Spinal cord (tissue), 10 donors: ENCODE measurements around the gene ALKBH6. TPM values are rescaled to one million over a fixed set of nuclear protein-coding genes. Genes with fewer than 3 reads are reported as not detected.
"Not testable (repeated sequence)": the region's sequence is repeated elsewhere in the genome, so short reads cannot be mapped to it uniquely, and the experiment has no call there.

Experiments used
- DNase-seq, 6 donors: peaks; one replicate each; pipeline versions ENCODE4 v3.0.0 to v3.0.0-alpha.2; 2013 to 2015; ENCODE audit warnings: low spot score in 6 of 6, low read depth in 4 of 6
- H3K27ac ChIP-seq: one replicate; pipeline ENCODE4 v1.5.1; 2013; ENCODE audit warnings: low read depth, low read length, control low read depth
- H3K27me3 ChIP-seq: one replicate; pipeline ENCODE4 v1.6.1; 2013; ENCODE audit warnings: low read length; ENCODE audit not compliant: control insufficient read depth, insufficient read depth
- H3K36me3 ChIP-seq: one replicate; pipeline ENCODE4 v1.6.1; 2013; ENCODE audit warnings: low read length; ENCODE audit not compliant: control insufficient read depth, insufficient read depth
- H3K4me1 ChIP-seq: one replicate; pipeline ENCODE4 v1.6.1; 2013; ENCODE audit warnings: low read length; ENCODE audit not compliant: control insufficient read depth, insufficient read depth
- H3K4me3 ChIP-seq: one replicate; pipeline ENCODE4 v1.5.1; 2013; ENCODE audit warnings: low read depth, low read length, control low read depth
- H3K9me3 ChIP-seq: one replicate; pipeline ENCODE4 v1.6.1; 2013; ENCODE audit warnings: low read length; ENCODE audit not compliant: control insufficient read depth, insufficient read depth
- WGBS: methylation state at CpG from one replicate; pipeline ENCODE4 v1.1.5; 2013; ENCODE audit warnings: missing lambda C conversion rate; ENCODE audit not compliant: insufficient coverage; 5-methylcytosine and 5-hydroxymethylcytosine counted together
- polyA plus RNA-seq, 2 donors: library from polyadenylated mRNA; unstranded; fragments of 120-200 nt; gene quantifications; one replicate each; pipeline ENCODE4 v1.2.1, GENCODE V29; 2013; ENCODE audit not compliant: insufficient read length in 2 of 2
- total RNA-seq, 2 donors: library from RNA; depleted of rRNA in 1 of 2; stranded (reverse); fragments of 120-200 nt in 1 of 2; fragments of >200 nt in 1 of 2; gene quantifications; one replicate each; pipeline versions ENCODE4 v1.2.3 to v1.2.4, GENCODE V29; 2013 to 2014
- donor health status: healthy.

ALKBH6 gene
- total and polyA plus RNA-seq, 4 donors, result 12.6 to 29.2 (median 18.4) TPM

GRCh38 chr19:35986111-35986510, 27.9 kb downstream of the ALKBH6 start:
- DNase-seq, result no peak
- Histone ChIP-seq H3K9me3 (no peaks in the 10 kb centered on the region), H3K27me3 (peaks cover 14% of the 10 kb centered on the region), H3K4me3 (no peak overlapping the region), H3K27ac (no peak overlapping the region), H3K36me3 (no peaks in the 10 kb centered on the region), H3K4me1 (peaks cover 15% of the 10 kb centered on the region)
- WGBS, result 86% methylated on average over 5 of the region's 5 CpGs

DNA sequence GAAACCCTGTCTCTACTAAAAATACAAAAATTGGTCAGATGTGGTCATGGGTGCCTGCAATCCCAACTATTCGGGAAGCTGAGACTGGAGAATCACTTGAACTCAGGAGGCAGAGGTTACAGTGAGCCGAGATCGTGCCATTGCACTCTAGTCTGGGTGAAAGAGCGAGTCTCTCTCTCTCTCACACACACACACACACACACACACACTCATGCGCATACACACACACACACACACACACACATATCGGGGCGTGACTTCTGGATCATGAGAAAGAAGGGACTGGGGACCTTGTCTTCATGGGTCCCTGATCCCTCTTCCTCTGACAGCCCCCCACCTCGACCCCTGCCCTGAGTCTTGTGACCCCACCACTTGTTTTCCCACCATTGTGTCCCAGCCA, 30.8 kb downstream of the ALKBH6 start:
- no peak overlapping the region for H3K4me3 ChIP-seq
- H3K9me3 ChIP-seq, result no peaks in the 10 kb centered on the region
- DNase-seq, result no peak
- no peak overlapping the region for H3K27ac ChIP-seq
- no peaks in the 10 kb centered on the region for H3K36me3 ChIP-seq
- WGBS, result 78% methylated on average over 5 of the region's 8 CpGs
- H3K4me1 ChIP-seq, result peaks cover 15% of the 10 kb centered on the region
- H3K27me3 ChIP-seq, result peaks cover 14% of the 10 kb centered on the region

DNA sequence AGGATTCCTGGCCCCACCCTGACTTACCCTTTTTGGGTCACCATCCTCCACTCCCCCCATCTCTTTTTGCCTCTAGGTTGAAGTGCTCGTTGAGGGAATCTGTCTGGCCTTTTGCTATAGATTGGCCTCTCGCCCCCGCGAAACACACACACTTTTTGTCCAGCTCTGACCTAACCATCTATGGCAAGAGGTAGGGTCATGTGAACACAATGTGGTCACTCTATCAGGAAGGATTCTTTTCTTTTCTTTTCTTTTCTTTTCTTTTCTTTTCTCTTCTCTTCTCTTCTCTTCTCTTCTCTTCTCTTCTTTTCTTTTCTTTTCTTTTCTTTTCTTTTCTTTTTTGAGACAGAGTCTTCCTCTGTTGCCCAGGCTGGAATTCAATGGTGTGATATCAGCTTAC, 33.0 kb downstream of the ALKBH6 start:
- H3K4me3 ChIP-seq, H3K9me3 ChIP-seq, H3K27ac ChIP-seq, H3K27me3 ChIP-seq, H3K36me3 ChIP-seq, DNase-seq, H3K4me1 ChIP-seq: not testable (repeated sequence)
- WGBS, result no CpG with 5 or more reads among the region's 4 CpGs

DNA sequence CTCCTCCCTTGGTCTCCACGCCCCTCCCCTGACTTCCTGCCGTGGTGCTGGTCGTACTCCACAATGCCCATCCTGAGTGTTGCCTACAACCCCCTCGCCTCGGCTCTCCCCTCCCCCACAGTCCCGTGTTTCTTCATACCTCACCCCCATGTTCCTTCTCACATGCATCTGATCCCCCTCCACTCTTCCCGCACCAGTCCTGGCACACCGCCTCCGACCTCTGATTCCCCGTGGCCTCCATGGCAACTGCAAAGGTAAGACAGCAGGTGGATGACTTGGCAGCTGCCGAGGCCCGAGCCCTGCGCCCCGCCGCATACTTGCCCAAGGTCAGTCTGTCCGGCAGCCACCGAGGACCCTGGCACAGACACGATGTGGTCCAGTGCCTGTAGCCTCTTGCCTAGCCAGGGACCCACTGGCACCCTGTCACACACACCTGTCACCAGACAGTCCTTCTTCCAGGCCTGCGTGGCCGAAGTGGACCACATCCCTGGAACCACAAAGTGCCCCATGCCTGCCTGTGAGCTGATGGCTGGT, 35.1 kb downstream of the ALKBH6 start:
- Histone ChIP-seq H3K4me3 (no peak overlapping the region), H3K4me1 (no peaks in the 10 kb centered on the region), H3K27me3 (peaks cover 2% of the 10 kb centered on the region), H3K36me3 (no peaks in the 10 kb centered on the region), H3K9me3 (no peaks in the 10 kb centered on the region), H3K27ac (no peak overlapping the region)
- no peak for DNase-seq
- WGBS, result 63% methylated on average over 20 of the region's 20 CpGs

DNA sequence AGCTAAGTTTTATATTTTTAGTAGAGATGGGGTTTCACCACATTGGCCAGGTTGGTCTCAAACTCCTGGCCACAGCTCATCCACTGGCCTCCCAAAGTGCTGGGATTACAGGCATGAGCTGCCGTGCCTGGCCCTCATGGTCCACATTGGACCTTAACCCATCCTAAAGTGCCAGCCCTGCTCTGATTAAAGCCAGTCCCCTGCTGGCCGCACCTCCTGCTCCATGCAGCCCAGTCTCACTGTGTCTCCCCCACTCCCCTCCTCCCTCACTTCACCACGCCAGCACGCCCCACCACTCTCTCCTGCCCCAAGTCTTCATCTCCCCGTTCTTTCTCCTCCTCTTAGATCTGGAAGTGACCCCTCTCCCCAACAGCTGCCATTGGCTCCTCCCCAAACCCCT, 35.7 kb downstream of the ALKBH6 start:
- Histone ChIP-seq H3K36me3 (no peaks in the 10 kb centered on the region), H3K9me3 (no peaks in the 10 kb centered on the region), H3K4me1 (no peaks in the 10 kb centered on the region), H3K27ac (no peak overlapping the region), H3K27me3 (peaks cover 2% of the 10 kb centered on the region), H3K4me3 (no peak overlapping the region)
- WGBS, result 40% methylated on average over 5 of the region's 5 CpGs
- no peak for DNase-seq

DNA sequence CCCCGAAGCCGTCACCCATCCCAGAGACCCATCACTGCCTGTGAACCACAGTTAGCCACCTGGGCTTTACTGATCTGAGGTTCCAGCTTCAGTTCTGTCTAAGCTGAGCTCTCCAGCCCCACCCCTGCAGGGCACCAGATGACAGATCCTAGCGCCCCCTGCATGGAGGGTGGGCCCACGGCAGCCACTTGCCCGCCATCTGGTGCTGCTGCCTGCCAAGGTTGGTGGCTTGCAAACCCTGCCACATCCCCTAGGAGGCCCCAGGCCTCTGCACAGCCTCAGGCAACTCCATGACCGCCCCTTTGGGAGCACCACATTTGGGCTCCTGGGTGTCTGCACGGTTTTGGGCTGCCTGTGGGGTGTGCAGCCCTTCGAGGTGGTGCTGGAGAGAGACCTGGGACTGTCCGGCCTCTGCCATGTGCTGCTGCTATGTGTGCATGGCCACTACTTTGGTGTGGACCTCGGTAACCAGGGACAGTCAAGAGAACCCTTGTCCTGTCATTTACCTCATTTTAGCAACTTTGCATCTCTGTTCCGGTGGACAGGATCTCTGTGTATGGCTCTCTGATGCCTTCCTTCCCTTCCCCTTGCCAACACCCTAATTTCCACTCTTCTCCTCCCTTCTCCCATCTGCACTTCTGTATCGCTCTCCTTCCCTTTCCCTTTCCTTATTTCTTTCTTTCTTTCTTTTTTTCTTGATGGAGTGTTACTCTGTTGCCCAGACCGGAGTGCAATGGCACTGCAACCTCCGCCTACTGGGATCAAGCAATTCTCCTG, 36.4 kb downstream of the ALKBH6 start:
- Histone ChIP-seq H3K4me1 (no peaks in the 10 kb centered on the region), H3K27me3 (peaks cover 2% of the 10 kb centered on the region), H3K27ac (no peak overlapping the region), H3K9me3 (no peaks in the 10 kb centered on the region), H3K36me3 (no peaks in the 10 kb centered on the region), H3K4me3 (no peak overlapping the region)
- 45% methylated on average over 11 of the region's 14 CpGs for WGBS
- no peak for DNase-seq

- Histone ChIP-seq H3K9me3 (no peaks in the 10 kb centered on the region), H3K27ac (no peak overlapping the region), H3K27me3 (peaks cover 2% of the 10 kb centered on the region), H3K4me3 (no peak overlapping the region), H3K4me1 (no peaks in the 10 kb centered on the region), H3K36me3 (no peaks in the 10 kb centered on the region)
- 21% methylated on average over 1 of the region's 5 CpGs for WGBS
- DNase-seq, result peak in 1 of 6 donors; percentile 26
These were observed 38.3 kb downstream of the ALKBH6 start for GRCh38 chr19:35975608-35976214.

- H3K36me3 ChIP-seq, result no peaks in the 10 kb centered on the region
- WGBS, result 35% methylated on average over 8 of the region's 8 CpGs
- no peak overlapping the region for H3K4me3 ChIP-seq
- no peaks in the 10 kb centered on the region for H3K9me3 ChIP-seq
- DNase-seq, result no peak
- no peaks in the 10 kb centered on the region for H3K4me1 ChIP-seq
- H3K27me3 ChIP-seq, result peaks cover 2% of the 10 kb centered on the region
- no peak overlapping the region for H3K27ac ChIP-seq
These were observed 40.5 kb downstream of the ALKBH6 start for GRCh38 chr19:35973487-35973886.

- DNase-seq, result no peak
- WGBS, result 85% methylated on average over 3 of the region's 3 CpGs
- no peaks in the 10 kb centered on the region for H3K9me3 ChIP-seq
- no peaks in the 10 kb centered on the region for H3K4me1 ChIP-seq
- no peaks in the 10 kb centered on the region for H3K27me3 ChIP-seq
- H3K36me3 ChIP-seq, result no peaks in the 10 kb centered on the region
- no peak overlapping the region for H3K4me3 ChIP-seq
- no peak overlapping the region for H3K27ac ChIP-seq
These were observed 47.2 kb downstream of the ALKBH6 start for GRCh38 chr19:35966771-35967170.

GRCh38 chr19:35963514-35963913, 50.5 kb downstream of the ALKBH6 start:
- H3K27ac ChIP-seq, result no peak overlapping the region
- H3K36me3 ChIP-seq, result no peaks in the 10 kb centered on the region
- no peak overlapping the region for H3K4me3 ChIP-seq
- H3K4me1 ChIP-seq, result peaks cover 10% of the 10 kb centered on the region
- H3K27me3 ChIP-seq, result peaks cover 21% of the 10 kb centered on the region
- DNase-seq, result peak in 3 of 6 donors; percentile 15 to 67 (median 17)
- no peaks in the 10 kb centered on the region for H3K9me3 ChIP-seq
- 6% methylated on average over 7 of the region's 9 CpGs for WGBS
